ENCODE data around the gene MRPL54. TPM values are rescaled to one million over a fixed set of nuclear protein-coding genes. Genes with fewer than 3 reads are reported as not detected.

MRPL54 gene
- total RNA-seq, result 10 to 100 TPM; 62.9 to 78.1 (median 69.4) TPM
- polyA plus RNA-seq, result 129 TPM
- long read RNA-seq, donor 1, transcript MRPL54-201 (3 exons, 626 nt), result major isoform, 14 of 14 reads
- long read RNA-seq, donor 1, partial matches to known transcripts, result 0 of 14 reads
- long read RNA-seq, donor 1, other reads (novel, unspliced or antisense), result 0 of 14 reads
- long read RNA-seq, donor 2, transcript MRPL54-201 (3 exons, 626 nt), result major isoform, 10 of 14 reads
- long read RNA-seq, donor 2, partial matches to known transcripts, result 4 of 14 reads
- long read RNA-seq, donor 2, other reads (novel, unspliced or antisense), result 0 of 14 reads
- long read RNA-seq, donor 3, transcript MRPL54-201 (3 exons, 626 nt), result major isoform, 7 of 7 reads
- long read RNA-seq, donor 3, partial matches to known transcripts, result 0 of 7 reads
- long read RNA-seq, donor 3, other reads (novel, unspliced or antisense), result 0 of 7 reads
- long read RNA-seq, donor 4, transcript MRPL54-201 (3 exons, 626 nt), result major isoform, 7 of 10 reads
- long read RNA-seq, donor 4, partial matches to known transcripts, result 3 of 10 reads
- long read RNA-seq, donor 4, other reads (novel, unspliced or antisense), result 0 of 10 reads

GRCh38 chr19:3762501-3763459 lies at the start of gene MRPL54:
Gene MRPL54, plus strand, starts transcription at chr19:3762682. Its CDS starts 19 bp downstream, at chr19:3762701.
- intact Hi-C loops (cut with DNase I), result no loop called here

GRCh38 chr19:3716147-3716668 lies 46.3 kb upstream of the MRPL54 start:
- 84% methylated on average over 16 of the region's 16 CpGs for WGBS

More at GRCh38 chr19:3762501-3763459, at the start of gene MRPL54:
- WGBS, result 4% methylated on average over 47 of the region's 47 CpGs
- peak within 1 kb of the TSS; percentile 85 for H3K4me3 ChIP-seq (ENCODE audit: low read length)
- no peaks in the 10 kb centered on the region for H3K27me3 ChIP-seq (ENCODE audit: control insufficient read depth, insufficient read depth)
- DNase-seq, result peak; percentile 99 to 100 (median 100)
- H3K4me1 ChIP-seq (ENCODE audit: control insufficient read depth, insufficient read depth, low read length), result peaks cover 3% of the 10 kb centered on the region
- ATAC-seq, result peak; percentile 96
- no peaks in the 10 kb centered on the region for H3K9me3 ChIP-seq (ENCODE audit: control insufficient read depth, low read length)
- H3K27ac ChIP-seq (ENCODE audit: low read length), result peak within 1 kb of the TSS; percentile 100

GRCh38 chr19:3719868-3720267 lies 42.6 kb upstream of the MRPL54 start:
- DNase-seq (no peak), ATAC-seq (no peak)
- H3K9me3 ChIP-seq (ENCODE audit: control insufficient read depth, low read length), result no peaks in the 10 kb centered on the region
- no peak overlapping the region for H3K27ac ChIP-seq (ENCODE audit: low read length)
- no peak overlapping the region for H3K4me3 ChIP-seq (ENCODE audit: low read length)
- intact Hi-C loops (cut with DNase I), result no loop called here
- H3K27me3 ChIP-seq (ENCODE audit: control insufficient read depth, insufficient read depth), result no peaks in the 10 kb centered on the region
- WGBS, result 85% methylated on average over 4 of the region's 4 CpGs
- H3K4me1 ChIP-seq (ENCODE audit: control insufficient read depth, insufficient read depth, low read length), result no peaks in the 10 kb centered on the region

More at GRCh38 chr19:3716147-3716668, 46.3 kb upstream of the MRPL54 start:
- ATAC-seq (no peak), DNase-seq (no peak)
- Histone ChIP-seq H3K4me1 (ENCODE audit: control insufficient read depth, insufficient read depth, low read length) (no peaks in the 10 kb centered on the region), H3K27ac (ENCODE audit: low read length) (no peak overlapping the region), H3K4me3 (ENCODE audit: low read length) (no peak overlapping the region), H3K9me3 (ENCODE audit: control insufficient read depth, low read length) (no peaks in the 10 kb centered on the region), H3K27me3 (ENCODE audit: control insufficient read depth, insufficient read depth) (no peaks in the 10 kb centered on the region)
- intact Hi-C loops (cut with DNase I), result no loop called here

- Histone ChIP-seq H3K4me1 (ENCODE audit: control insufficient read depth, insufficient read depth, low read length) (no peaks in the 10 kb centered on the region), H3K4me3 (ENCODE audit: low read length) (no peak overlapping the region), H3K27me3 (ENCODE audit: control insufficient read depth, insufficient read depth) (no peaks in the 10 kb centered on the region), H3K27ac (ENCODE audit: low read length) (no peak overlapping the region), H3K9me3 (ENCODE audit: control insufficient read depth, low read length) (no peaks in the 10 kb centered on the region)
- DNase-seq, result no peak
- intact Hi-C loops (cut with DNase I), result no loop called here
- WGBS, result 27% methylated on average over 9 of the region's 9 CpGs
- ATAC-seq, result peak; percentile 20 to 32
Measured at GRCh38 chr19:3720349-3720917, 42.0 kb upstream of the MRPL54 start.

- ATAC-seq (peak; percentile 79 to 85), DNase-seq (peak; percentile 82 to 92 (median 88))
- intact Hi-C loops (cut with DNase I), result no loop called here
- no peaks in the 10 kb centered on the region for H3K4me1 ChIP-seq (ENCODE audit: control insufficient read depth, insufficient read depth, low read length)
- no peaks in the 10 kb centered on the region for H3K9me3 ChIP-seq (ENCODE audit: control insufficient read depth, low read length)
- H3K27me3 ChIP-seq (ENCODE audit: control insufficient read depth, insufficient read depth), result no peaks in the 10 kb centered on the region
- no peak overlapping the region for H3K27ac ChIP-seq (ENCODE audit: low read length)
- H3K4me3 ChIP-seq (ENCODE audit: low read length), result peak overlapping the region; percentile 3
- WGBS, result 15% methylated on average over 46 of the region's 46 CpGs
Measured at GRCh38 chr19:3721131-3721886, 41.2 kb upstream of the MRPL54 start.

- Histone ChIP-seq H3K9me3 (ENCODE audit: control insufficient read depth, low read length) (no peaks in the 10 kb centered on the region), H3K4me1 (ENCODE audit: control insufficient read depth, insufficient read depth, low read length) (no peaks in the 10 kb centered on the region), H3K27me3 (ENCODE audit: control insufficient read depth, insufficient read depth) (no peaks in the 10 kb centered on the region), H3K27ac (ENCODE audit: low read length) (no peak overlapping the region), H3K4me3 (ENCODE audit: low read length) (peak overlapping the region; percentile 3)
- ATAC-seq, result peak in 1 of 2 donors; percentile 11
- WGBS, result 2% methylated on average over 26 of the region's 26 CpGs
- DNase-seq, result no peak
- intact Hi-C loops (cut with DNase I), result no loop called here
Measured at GRCh38 chr19:3721887-3722442, 40.5 kb upstream of the MRPL54 start.

- H3K4me3 ChIP-seq (ENCODE audit: low read length), result no peak overlapping the region
- no peak for ATAC-seq
- no peaks in the 10 kb centered on the region for H3K4me1 ChIP-seq (ENCODE audit: control insufficient read depth, insufficient read depth, low read length)
- intact Hi-C loops (cut with DNase I), result no loop called here
- no peak for DNase-seq
- no peak overlapping the region for H3K27ac ChIP-seq (ENCODE audit: low read length)
- no peaks in the 10 kb centered on the region for H3K27me3 ChIP-seq (ENCODE audit: control insufficient read depth, insufficient read depth)
- WGBS, result 4% methylated on average over 30 of the region's 30 CpGs
- no peaks in the 10 kb centered on the region for H3K9me3 ChIP-seq (ENCODE audit: control insufficient read depth, low read length)
Measured at GRCh38 chr19:3722443-3723109, 39.9 kb upstream of the MRPL54 start.

- no peak overlapping the region for H3K27ac ChIP-seq (ENCODE audit: low read length)
- H3K9me3 ChIP-seq (ENCODE audit: control insufficient read depth, low read length), result no peaks in the 10 kb centered on the region
- H3K4me3 ChIP-seq (ENCODE audit: low read length), result no peak overlapping the region
- intact Hi-C loops (cut with DNase I), result no loop called here
- DNase-seq (no peak), ATAC-seq (no peak)
- 77% methylated on average over 5 of the region's 5 CpGs for WGBS
- no peaks in the 10 kb centered on the region for H3K4me1 ChIP-seq (ENCODE audit: control insufficient read depth, insufficient read depth, low read length)
- no peaks in the 10 kb centered on the region for H3K27me3 ChIP-seq (ENCODE audit: control insufficient read depth, insufficient read depth)
Measured at GRCh38 chr19:3723110-3723488, 39.4 kb upstream of the MRPL54 start.

- Histone ChIP-seq H3K9me3 (ENCODE audit: control insufficient read depth, low read length) (no peaks in the 10 kb centered on the region), H3K4me3 (ENCODE audit: low read length) (no peak overlapping the region), H3K27me3 (ENCODE audit: control insufficient read depth, insufficient read depth) (no peaks in the 10 kb centered on the region), H3K4me1 (ENCODE audit: control insufficient read depth, insufficient read depth, low read length) (no peaks in the 10 kb centered on the region), H3K27ac (ENCODE audit: low read length) (no peak overlapping the region)
- intact Hi-C loops (cut with DNase I), result no loop called here
- ATAC-seq (no peak), DNase-seq (no peak)
- WGBS, result 58% methylated on average over 8 of the region's 8 CpGs
Measured at GRCh38 chr19:3723883-3724282, 38.6 kb upstream of the MRPL54 start.

Data from right cardiac atrium (tissue), 5 donors.